HS-5 (cell line): ENCODE measurements around the gene ABCA10.
"Not testable (repeated sequence)": the region's sequence is repeated elsewhere in the genome, so short reads cannot be mapped to it uniquely, and the experiment has no call there.

Experiments
- DNase-seq: peaks from one replicate; pipeline ENCODE4 v3.0.0-alpha.2; 2012; ENCODE audit warnings: low read depth

The ABCA10 gene

GRCh38 chr17:69228576-69228975, at the start of gene ABCA10:
ABCA10 (minus strand) TSS chr17:69228824; CDS start chr17:69225358, 3,466 bp downstream.
- no peak for DNase-seq

- not testable (repeated sequence) for DNase-seq
These were observed 47.7 kb upstream of the ABCA10 start for GRCh38 chr17:69276279-69276678.

GRCh38 chr17:69275751-69276150, 47.1 kb upstream of the ABCA10 start:
- no peak for DNase-seq

GRCh38 chr17:69271023-69271422, 42.4 kb upstream of the ABCA10 start:
- DNase-seq: no peak

- DNase-seq: peak; percentile 96
These were observed 40.7 kb upstream of the ABCA10 start for GRCh38 chr17:69269131-69269998.

GRCh38 chr17:69268543-69269014, 40.0 kb upstream of the ABCA10 start:
- DNase-seq: no peak

GRCh38 chr17:69267219-69267618, 38.6 kb upstream of the ABCA10 start:
- no peak for DNase-seq

GRCh38 chr17:69265873-69266272, 37.2 kb upstream of the ABCA10 start:
- no peak for DNase-seq

- DNase-seq: no peak
These were observed 25.6 kb upstream of the ABCA10 start for GRCh38 chr17:69254187-69254586.

GRCh38 chr17:69250641-69251040, 22.0 kb upstream of the ABCA10 start:
- DNase-seq: no peak

- DNase-seq: peak; percentile 16
These were observed 18.2 kb upstream of the ABCA10 start for GRCh38 chr17:69246726-69247375.

GRCh38 chr17:69246202-69246601, 17.6 kb upstream of the ABCA10 start:
- no peak for DNase-seq

- no peak for DNase-seq
These were observed 17.0 kb upstream of the ABCA10 start for GRCh38 chr17:69245617-69246016.

GRCh38 chr17:69239611-69240600, 11.3 kb upstream of the ABCA10 start:
- DNase-seq: no peak

GRCh38 chr17:69236946-69237345, 8.3 kb upstream of the ABCA10 start:
- no peak for DNase-seq

GRCh38 chr17:69236464-69236863, 7.8 kb upstream of the ABCA10 start:
- DNase-seq: no peak

GRCh38 chr17:69235338-69236058, 6.9 kb upstream of the ABCA10 start:
- DNase-seq: peak; percentile 42

- DNase-seq: no peak
These were observed 4.0 kb upstream of the ABCA10 start for GRCh38 chr17:69232650-69233049.

- no peak for DNase-seq
These were observed 2.9 kb upstream of the ABCA10 start for GRCh38 chr17:69231521-69231920.

GRCh38 chr17:69230939-69231338, 2.3 kb upstream of the ABCA10 start:
- DNase-seq: no peak

- no peak for DNase-seq
These were observed 606 bp downstream of the ABCA10 start for GRCh38 chr17:69228018-69228417.
